Tibial artery (tissue), 4 donors: ENCODE data around the gene PHTF2.

Experiments used
- DNase-seq, 2 donors: peaks; one replicate each; pipeline ENCODE4 v3.0.0-alpha.2; 2019
- H3K27ac ChIP-seq, 2 donors: fragments of 200-600 bp; sonication (generic) in 1 of 2; 1 replicate in 1 of 2; 2 replicates in 1 of 2; pipeline ENCODE4 v1.5.1; 2018 to 2019; ENCODE audit warnings: mild to moderate bottlenecking in 1 of 2
- H3K27me3 ChIP-seq, 2 donors: fragments of 200-600 bp; sonication (generic) in 1 of 2; one replicate each; pipeline versions ENCODE4 v1.5.1 to v1.6.0; 2016 to 2019
- H3K36me3 ChIP-seq, 3 donors: fragments of 200-600 bp; sonication (generic) in 2 of 3; one replicate each; pipeline ENCODE4 v1.5.1; 2016 to 2019; ENCODE audit warnings: mild to moderate bottlenecking in 2 of 3
- H3K4me1 ChIP-seq, 4 donors: fragments of 200-600 bp; sonication (generic) in 2 of 4; 1 replicate in 3 of 4; 2 replicates in 1 of 4; pipeline ENCODE4 v1.5.1; 2016 to 2019
- H3K4me3 ChIP-seq, 2 donors: fragments of 200-600 bp; sonication (generic) in 1 of 2; 1 replicate in 1 of 2; 2 replicates in 1 of 2; pipeline ENCODE4 v1.5.1; 2018 to 2019; ENCODE audit warnings: mild to moderate bottlenecking in 2 of 2
- H3K9me3 ChIP-seq, 3 donors: fragments of 200-600 bp; sonication (generic) in 1 of 3; one replicate each; pipeline ENCODE4 v1.5.1; 2016 to 2019
- intact Hi-C: fragments of 100-400 bp; cut with DNase I; formaldehyde crosslinking; loops from one replicate; pipeline ENCODE4 v1.15.0; 2023; ENCODE audit warnings: low total_unique reads
- TF ChIP-seq, protein P1 (sequence below), 2 experiments: fragments of 200-600 bp in 1 of 2; fragments of 450-650 bp in 1 of 2; IDR thresholded peaks; one replicate each; pipeline ENCODE4 v1.5.1; 2017 to 2019; ENCODE audit warnings: antibody characterized with exemption in 2 of 2, mild to moderate bottlenecking in 1 of 2, moderate library complexity in 1 of 2

The PHTF2 gene

DNA sequence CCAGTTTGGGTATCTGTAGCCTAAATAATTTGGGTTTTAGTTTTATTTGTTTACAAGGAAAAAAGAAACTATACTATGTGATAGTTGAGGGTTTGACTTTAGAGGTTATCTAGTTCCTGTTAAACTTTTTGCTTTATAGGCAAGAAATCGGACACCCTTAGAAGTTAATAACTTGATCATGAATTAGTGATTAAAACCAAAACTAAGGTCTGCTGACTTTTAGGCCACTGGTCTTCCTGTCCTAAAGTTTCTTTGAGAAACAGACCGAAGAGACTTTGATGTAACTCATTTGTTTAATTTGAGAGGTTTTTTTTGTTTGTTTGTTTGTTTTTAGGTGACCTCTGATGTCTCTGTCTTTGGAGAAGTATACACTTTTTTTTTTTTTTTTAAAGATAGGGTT is 59.7 kb downstream of the PHTF2 start:
- no peaks in the 10 kb centered on the region for H3K9me3 ChIP-seq
- H3K27ac ChIP-seq: no peak overlapping the region
- intact Hi-C loops: no loop called here
- H3K4me3 ChIP-seq: no peak overlapping the region
- no peak for DNase-seq
- TF ChIP-seq, protein P1, sequence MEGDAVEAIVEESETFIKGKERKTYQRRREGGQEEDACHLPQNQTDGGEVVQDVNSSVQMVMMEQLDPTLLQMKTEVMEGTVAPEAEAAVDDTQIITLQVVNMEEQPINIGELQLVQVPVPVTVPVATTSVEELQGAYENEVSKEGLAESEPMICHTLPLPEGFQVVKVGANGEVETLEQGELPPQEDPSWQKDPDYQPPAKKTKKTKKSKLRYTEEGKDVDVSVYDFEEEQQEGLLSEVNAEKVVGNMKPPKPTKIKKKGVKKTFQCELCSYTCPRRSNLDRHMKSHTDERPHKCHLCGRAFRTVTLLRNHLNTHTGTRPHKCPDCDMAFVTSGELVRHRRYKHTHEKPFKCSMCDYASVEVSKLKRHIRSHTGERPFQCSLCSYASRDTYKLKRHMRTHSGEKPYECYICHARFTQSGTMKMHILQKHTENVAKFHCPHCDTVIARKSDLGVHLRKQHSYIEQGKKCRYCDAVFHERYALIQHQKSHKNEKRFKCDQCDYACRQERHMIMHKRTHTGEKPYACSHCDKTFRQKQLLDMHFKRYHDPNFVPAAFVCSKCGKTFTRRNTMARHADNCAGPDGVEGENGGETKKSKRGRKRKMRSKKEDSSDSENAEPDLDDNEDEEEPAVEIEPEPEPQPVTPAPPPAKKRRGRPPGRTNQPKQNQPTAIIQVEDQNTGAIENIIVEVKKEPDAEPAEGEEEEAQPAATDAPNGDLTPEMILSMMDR (IDR thresholded peaks at IDR 0.05): no peak
- H3K4me1 ChIP-seq: peaks cover 0 to 12% (median 0%) of the 10 kb centered on the region in 4 donors
- peaks cover 0 to 8% (median 7%) of the 10 kb centered on the region in 3 donors for H3K36me3 ChIP-seq
- no peaks in the 10 kb centered on the region for H3K27me3 ChIP-seq

DNA sequence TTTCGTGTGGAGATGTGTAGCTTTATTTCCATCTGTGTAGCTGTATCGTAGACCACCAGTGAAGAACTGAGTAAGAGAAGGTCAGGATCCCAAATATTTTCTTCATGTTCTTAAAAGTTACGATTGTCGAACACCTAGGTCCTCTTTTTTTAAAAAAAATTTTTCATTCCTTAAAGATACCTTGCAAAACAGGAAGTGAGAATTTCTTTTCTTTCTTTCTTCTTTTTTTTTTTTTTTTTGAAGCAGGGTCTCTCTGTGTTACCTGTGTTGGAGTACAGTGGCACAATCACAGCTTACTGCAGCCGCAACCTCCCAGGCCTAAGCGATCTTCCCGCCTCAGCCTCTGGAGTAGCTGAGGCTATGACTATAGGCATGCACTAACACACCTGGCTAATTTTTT is 60.8 kb downstream of the PHTF2 start:
- intact Hi-C loops: no loop called here
- H3K36me3 ChIP-seq: peaks cover 0 to 7% (median 7%) of the 10 kb centered on the region in 3 donors
- no peaks in the 10 kb centered on the region for H3K9me3 ChIP-seq
- no peak overlapping the region for H3K27ac ChIP-seq
- no peaks in the 10 kb centered on the region for H3K27me3 ChIP-seq
- TF ChIP-seq, protein P1 (IDR thresholded peaks at IDR 0.05): no peak
- no peak overlapping the region for H3K4me3 ChIP-seq
- H3K4me1 ChIP-seq: peaks cover 0 to 12% (median 0%) of the 10 kb centered on the region in 4 donors
- DNase-seq: no peak

DNA sequence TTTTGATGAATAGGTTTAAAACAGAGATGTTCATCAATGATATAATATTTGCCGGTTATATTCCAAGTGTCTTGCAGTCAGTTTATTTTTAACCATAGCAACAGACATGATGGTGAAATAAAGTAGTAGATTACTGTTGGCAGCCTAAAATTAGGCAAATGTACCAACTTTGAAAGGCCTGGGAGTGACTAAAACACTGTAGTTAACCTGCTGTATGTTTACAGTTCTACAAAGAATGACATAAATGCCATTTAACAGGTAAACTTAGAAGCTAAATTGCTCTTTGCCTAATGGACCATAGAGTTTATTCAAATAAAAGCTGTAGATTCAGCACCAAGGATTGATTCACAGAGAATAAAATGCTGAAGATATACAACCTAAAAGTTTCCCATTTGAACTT is 64.1 kb downstream of the PHTF2 start:
- H3K36me3 ChIP-seq: no peaks in the 10 kb centered on the region
- intact Hi-C loops: no loop called here
- no peak for DNase-seq
- TF ChIP-seq, protein P1 (IDR thresholded peaks at IDR 0.05): no peak
- H3K27ac ChIP-seq: no peak overlapping the region
- no peak overlapping the region for H3K4me3 ChIP-seq
- H3K9me3 ChIP-seq: no peaks in the 10 kb centered on the region
- H3K4me1 ChIP-seq: peaks cover 0 to 19% (median 0%) of the 10 kb centered on the region in 4 donors
- H3K27me3 ChIP-seq: no peaks in the 10 kb centered on the region

DNA sequence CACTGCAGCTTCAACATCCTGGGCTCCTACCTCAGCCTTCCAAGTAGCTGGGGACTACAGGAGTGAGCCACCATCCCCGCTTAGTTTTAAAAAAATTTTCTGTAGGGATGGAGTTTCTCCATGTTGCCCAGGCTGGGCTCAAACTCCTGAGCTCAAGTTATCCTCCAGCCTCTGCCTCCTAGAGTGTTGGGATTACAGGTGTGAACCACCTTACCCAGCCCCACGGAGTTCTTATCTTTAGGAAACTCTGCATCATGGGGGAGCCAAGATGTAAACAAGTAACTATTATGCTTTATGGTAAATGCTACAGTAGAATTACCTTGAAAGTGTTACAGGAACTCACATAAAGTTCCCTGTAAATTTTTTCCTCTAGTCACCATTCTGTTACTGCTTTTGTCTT is 65.3 kb downstream of the PHTF2 start:
- no peak for DNase-seq
- H3K4me1 ChIP-seq: peaks cover 0 to 19% (median 0%) of the 10 kb centered on the region in 4 donors

DNA sequence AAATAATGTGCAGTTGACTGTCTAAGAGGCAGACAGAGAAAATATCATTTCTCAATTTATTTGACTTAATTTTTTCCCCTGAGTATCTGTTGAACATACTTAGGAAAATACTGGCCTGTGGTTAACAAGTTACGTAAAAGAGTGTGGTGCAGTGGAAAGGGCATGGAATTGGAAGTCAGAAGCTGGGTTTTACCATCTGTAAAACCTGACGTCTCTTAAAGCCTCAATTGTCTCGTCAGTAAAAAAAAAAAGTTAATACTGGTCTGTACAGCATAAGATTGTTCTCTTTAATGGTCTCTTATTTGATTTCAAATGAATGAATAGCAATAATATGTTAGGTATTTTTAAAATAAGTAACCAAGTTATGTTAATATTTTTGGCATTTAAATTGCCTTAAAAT is 67.8 kb downstream of the PHTF2 start:
- Histone ChIP-seq H3K36me3 (no peaks in the 10 kb centered on the region), H3K9me3 (peaks cover 0 to 5% (median 0%) of the 10 kb centered on the region in 3 donors), H3K4me1 (peaks cover 0 to 19% (median 0%) of the 10 kb centered on the region in 4 donors), H3K27me3 (no peaks in the 10 kb centered on the region), H3K27ac (no peak overlapping the region), H3K4me3 (no peak overlapping the region)
- intact Hi-C loops: no loop called here
- TF ChIP-seq, protein P1 (IDR thresholded peaks at IDR 0.05): no peak
- no peak for DNase-seq

More for the DNA sequence above, 65.3 kb downstream of the PHTF2 start:
- Histone ChIP-seq H3K27ac (no peak overlapping the region), H3K36me3 (no peaks in the 10 kb centered on the region), H3K9me3 (no peaks in the 10 kb centered on the region), H3K27me3 (no peaks in the 10 kb centered on the region), H3K4me3 (no peak overlapping the region)
- intact Hi-C loops: no loop called here
- TF ChIP-seq, protein P1 (IDR thresholded peaks at IDR 0.05): no peak
